NCI-H2171 (cell line): ENCODE data around the gene RBMS3.

ENCODE experiments used
- DNase-seq: peaks from one replicate; lab custom pipeline; 2025; lab: John Stamatoyannopoulos, UW

Gene RBMS3

DNA sequence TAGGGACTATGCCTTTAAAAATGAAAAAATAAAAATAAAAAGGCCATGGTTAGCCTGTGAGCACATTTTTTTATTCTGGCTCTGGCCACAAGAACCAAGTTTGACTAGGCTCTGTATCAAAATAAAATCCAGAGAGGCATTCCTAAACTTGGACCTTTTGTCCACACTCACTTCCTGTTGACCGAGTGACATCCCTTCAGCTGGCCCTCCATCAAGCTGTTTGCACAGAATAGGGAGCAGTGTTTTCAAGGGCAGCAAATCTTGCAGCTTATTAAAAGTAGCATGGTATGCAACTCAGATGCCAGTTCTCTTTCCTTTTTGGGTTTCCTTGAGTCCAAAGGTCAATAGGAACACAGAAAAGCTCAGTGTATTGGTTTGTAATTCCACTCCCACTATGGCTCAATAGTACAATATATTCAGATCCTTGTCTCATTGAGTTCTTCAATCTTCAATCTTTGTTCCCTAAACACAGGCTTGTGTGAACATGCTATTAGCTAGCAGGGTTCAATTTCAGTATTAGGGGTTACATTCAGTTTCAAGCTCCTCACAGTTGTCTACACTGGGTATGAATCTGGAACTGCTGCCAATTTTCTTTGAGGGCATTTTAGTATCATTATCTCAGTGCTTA, 244.5 kb downstream of the RBMS3 start:
- DNase-seq: no peak

- DNase-seq: no peak
These were observed 246.4 kb downstream of the RBMS3 start for GRCh38 chr3:29527246-29527645.

DNA sequence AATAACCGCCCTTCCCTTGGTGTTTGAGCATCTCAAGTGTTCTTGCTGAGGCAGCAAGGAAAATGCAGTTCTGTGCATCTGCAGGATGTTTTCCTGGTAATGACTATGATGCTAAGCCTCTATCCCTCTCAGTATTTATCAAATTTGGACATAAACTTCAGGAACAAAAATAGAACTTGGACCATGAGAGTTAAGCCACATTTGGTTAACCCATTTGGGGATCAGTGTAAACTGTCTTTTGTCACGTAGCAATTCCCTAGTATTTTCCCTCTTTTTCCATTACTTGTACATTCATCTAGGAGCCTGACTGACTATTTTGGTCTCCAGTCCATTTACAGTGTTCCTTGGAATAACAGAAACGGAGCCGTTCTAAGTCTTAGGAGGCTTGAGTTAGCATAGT, 250.8 kb downstream of the RBMS3 start:
- DNase-seq: no peak

DNA sequence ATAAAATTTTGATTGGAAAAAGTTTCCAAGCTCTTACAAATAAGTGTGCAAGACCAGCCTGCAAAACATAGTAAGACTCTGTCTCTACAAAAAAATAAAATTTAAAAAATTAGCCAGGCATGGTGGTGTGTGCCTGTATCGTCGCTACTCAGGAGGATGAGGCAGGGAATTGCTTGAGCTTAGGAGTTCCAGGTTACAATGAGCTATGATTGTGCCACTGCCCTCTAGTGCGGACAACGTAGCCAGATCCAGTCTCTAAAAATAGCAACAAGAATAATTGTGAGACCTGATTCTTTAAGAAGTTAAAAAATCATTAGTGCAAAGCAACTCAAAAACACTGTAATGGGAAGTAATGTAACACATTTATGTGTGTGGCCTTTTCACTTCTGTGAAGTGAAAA, 251.6 kb downstream of the RBMS3 start:
- no peak for DNase-seq

DNA sequence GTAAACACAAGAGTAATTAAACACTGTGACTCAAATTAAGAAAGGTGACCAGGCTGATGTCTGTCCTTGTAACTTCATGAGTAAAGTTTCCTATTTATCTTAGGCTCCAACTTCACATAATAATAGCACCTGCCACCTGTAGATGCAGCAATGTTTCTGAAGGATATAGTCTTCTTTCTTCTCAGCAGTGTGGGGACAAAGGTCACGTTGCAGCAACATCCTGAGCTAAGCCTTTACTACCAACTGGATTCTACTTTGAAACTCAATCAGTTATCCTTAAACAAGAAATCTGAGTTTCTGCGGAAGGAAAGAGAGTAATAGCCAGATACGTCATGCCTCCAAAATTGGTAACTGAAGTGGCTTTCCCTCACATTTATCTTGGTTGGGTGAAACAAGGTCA, 253.1 kb downstream of the RBMS3 start:
- no peak for DNase-seq

DNA sequence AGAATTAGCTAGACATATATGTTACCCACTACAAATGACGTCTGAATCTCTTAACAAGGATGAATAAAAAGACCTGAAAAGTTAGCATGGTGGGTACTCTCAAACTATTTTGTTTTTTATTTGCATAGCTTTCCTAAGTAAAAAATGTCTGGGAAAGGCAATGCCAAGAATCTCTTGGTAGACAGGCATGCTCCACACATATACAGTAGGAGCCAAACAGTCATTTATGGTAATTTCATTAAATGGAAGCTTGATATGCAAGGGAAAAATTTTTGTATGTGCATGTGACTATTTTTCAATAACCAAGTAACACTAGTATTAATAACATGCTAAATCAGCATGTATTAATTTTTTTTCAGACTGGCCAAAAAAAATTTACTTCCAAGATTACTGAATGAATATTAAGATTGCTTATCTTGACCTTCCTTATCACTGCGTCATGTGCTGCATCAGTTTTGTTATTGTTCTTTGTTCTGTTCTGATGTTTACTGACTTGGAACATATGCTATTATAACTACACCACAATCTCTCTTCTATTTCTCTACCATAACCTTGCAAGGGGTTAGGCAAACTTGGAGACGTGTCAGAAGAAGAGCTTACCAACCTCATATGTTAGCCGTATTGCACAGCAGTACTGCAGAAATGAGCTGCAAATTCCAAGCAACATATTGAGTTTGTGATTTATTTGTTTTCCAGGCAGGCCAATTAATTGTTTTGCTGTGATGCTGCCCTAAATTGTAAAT, 255.3 kb downstream of the RBMS3 start:
- no peak for DNase-seq

DNA sequence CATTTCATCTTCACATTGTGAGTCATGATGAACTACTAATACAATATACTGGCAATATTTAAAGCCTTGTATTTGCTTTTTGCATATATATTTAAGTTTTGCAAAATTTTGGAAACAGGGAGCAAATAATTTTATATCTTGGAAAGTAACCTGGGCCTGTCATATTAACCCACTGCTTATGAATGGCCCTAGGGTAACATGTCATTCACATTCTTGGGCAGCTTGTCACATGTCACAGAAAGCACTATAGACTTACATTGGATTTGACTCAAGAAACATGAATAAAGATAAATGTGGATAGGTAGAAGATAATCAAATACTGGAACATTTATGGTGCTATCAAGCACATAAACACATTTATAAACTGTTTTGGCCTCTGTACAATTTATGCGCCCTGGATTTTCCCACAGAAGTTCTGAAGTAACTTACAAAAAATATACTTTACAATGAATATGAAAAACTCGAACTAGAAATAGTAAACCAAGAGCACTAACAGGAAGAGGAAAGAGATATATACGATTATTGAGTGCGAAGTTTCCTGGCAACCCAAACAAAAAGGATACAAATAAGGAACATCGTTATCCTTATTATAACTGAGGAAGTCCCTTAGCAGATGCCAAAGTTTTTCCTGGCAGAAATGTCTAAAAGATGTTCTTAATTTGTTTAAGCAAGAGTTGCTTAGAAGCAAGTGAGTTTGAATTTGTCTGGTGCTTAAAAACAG, 257.2 kb downstream of the RBMS3 start:
- no peak for DNase-seq

DNA sequence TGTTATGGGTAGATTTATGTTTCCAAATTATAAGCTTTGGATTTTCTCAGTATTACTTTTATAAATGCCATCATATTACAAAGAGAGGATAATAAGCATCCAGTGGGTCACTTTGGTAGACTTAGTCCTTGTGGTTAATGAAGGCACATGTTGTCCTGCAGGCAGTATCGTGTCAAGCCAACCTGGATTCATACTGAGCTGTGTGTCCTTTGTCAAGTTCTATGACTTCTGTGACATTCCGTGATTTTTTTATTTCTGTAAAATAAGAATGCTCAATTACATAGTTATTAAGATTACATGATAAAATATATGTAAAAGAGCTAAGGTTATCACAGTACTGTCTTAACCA, 257.7 kb downstream of the RBMS3 start:
- DNase-seq: no peak

DNA sequence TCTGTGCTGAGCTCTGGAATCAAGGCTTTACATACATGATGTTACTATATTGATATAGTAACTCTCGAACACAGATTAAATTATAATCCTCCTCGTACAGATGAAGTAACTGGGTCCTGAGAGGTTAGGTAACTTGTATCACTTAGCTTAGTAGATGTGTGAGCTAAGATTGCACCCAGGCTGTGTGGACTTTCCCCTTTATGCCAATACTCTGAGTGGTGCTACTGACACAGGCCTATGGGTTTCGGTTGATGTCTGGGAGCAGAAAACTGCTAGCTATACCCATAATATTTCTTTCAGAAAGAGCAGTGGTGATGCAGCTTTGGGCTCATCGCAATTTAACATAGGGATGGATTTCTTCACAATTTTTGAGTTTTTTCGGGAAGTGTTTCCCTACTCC, 259.7 kb downstream of the RBMS3 start:
- DNase-seq: no peak

GRCh38 chr3:29544701-29545363, 264.0 kb downstream of the RBMS3 start:
- no peak for DNase-seq

DNA sequence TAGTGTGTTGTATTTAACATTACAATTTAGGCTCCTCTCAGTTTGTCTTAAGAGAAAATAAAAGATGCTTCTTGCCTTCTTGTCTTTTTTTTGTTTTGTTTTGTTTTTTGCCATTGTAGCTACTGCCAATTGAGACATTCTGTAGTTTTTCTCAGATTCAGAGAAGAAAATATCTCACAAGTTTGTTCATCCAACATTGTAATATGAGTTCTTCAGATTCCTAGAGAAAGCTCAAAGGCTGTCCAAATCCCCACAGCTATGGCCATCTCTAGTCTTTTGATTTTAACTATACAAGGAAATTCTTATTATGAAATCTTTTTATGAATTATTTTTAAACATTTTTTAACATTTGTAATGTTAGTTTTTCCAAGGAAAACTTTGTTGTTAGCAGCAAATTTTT, 264.7 kb downstream of the RBMS3 start:
- DNase-seq: no peak

DNA sequence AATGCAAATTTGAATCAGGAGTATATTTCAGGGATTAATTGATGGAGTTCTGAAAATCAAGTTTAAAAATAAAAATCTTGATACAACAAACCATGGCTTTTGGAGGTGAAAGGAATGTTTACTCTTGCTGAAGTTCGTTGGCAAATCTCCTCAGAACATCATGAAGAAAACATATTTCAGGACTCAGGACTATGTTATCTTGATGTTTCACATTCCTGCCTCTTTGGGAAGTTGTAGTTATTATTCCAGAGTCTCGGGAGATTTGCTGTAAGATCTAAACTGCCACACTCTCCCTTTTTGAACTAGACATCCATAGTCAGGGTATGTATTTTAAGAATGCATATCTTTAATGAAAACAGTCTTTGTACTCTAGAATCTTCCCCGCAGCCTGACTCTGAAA, 271.2 kb downstream of the RBMS3 start:
- DNase-seq: no peak

- DNase-seq: no peak
These were observed 273.7 kb downstream of the RBMS3 start for GRCh38 chr3:29554566-29554965.

GRCh38 chr3:29555590-29555989, 274.7 kb downstream of the RBMS3 start:
- DNase-seq: no peak

- no peak for DNase-seq
These were observed 276.3 kb downstream of the RBMS3 start for GRCh38 chr3:29557186-29557585.

DNA sequence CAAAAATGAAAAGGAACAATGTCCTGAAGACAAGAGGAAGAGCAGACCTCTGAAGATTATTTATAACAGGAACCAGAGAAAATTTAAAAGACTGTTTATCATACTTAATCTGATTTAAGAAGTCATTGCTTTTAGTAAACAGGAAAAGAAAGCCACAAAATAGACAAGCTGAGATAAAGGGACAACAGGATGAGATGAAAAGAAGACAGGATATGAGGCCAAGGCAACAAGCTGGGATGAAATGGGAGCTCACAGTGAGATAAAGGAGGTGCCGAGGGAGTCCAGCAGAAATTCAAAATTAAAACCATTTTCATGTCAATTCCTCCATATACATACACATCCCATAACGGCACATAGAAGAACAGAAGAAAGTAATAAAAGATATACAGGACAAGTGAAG, 277.0 kb downstream of the RBMS3 start:
- no peak for DNase-seq

- no peak for DNase-seq
These were observed 279.0 kb downstream of the RBMS3 start for GRCh38 chr3:29559741-29560465.

DNA sequence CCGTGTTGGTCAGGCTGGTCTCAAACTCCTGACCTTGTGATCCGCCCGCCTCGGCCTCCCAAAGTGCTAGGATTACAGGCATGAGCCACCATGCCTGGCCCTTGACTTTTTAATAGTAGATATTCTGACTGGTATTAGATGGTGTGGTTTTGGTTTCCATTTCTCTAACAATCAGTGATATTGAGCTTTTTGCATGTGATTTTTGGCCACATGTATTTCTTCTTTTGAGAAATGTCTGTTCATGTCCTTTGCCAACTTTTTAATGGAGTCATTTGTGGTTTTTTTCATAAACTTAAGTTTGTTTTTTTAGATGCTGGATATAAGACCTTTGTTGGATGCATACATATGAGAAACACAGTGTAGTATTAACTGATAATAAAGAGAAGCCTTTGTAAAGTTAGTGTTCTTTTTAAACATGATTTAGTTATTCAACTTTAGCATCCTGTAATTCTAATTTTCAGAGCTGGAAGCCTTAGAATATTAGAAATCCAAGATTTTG, 280.8 kb downstream of the RBMS3 start:
- no peak for DNase-seq

DNA sequence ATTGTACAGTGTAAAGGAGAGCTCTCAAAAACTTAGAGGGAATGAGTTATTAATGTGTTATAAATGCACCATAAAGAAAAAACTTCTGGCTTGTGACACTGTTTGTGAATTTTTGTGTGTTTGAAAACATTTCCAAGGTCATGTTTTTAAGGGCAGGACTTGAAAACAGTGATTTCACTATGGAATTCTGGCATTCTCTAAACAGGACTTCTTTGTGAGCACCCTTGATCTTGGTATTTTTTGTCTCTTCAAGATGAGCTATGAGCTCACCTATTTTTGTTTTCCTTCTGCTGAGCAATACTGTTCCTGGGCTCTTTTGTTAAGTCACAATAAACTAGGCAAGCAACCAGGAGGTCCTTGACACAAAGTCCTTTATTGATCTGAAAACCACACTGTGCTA, 284.4 kb downstream of the RBMS3 start:
- no peak for DNase-seq

GRCh38 chr3:29567501-29567900, 286.6 kb downstream of the RBMS3 start:
- DNase-seq: no peak

- DNase-seq: no peak
These were observed 287.5 kb downstream of the RBMS3 start for GRCh38 chr3:29568355-29568754.

- no peak for DNase-seq
These were observed 295.3 kb downstream of the RBMS3 start for GRCh38 chr3:29576181-29576580.
